ENCODE data around the gene GMEB1.
"Not testable (repeated sequence)": the region's sequence is repeated elsewhere in the genome, so short reads cannot be mapped to it uniquely, and the experiment has no call there.

GMEB1 gene

GRCh38 chr1:28725365-28725764 lies 56.8 kb downstream of the GMEB1 start:
- not testable (repeated sequence) for H4K91ac ChIP-seq (ENCODE audit: low read depth, low read length); H3K4me3 ChIP-seq (ENCODE audit: low read depth, low read length); H3K4me1 ChIP-seq (ENCODE audit: control insufficient read depth in 1 of 2, insufficient read depth in 2 of 2, low read length in 2 of 2); H3K4ac ChIP-seq (ENCODE audit: low read depth, low read length); H3K27ac ChIP-seq (ENCODE audit: low read depth, low read length); H2BK5ac ChIP-seq (ENCODE audit: low read depth, low read length, poor library complexity); H3K27me3 ChIP-seq (ENCODE audit: insufficient read depth, low read length); H3K36me3 ChIP-seq (ENCODE audit: control insufficient read depth in 1 of 2, insufficient read depth in 2 of 2, low read length in 2 of 2); H3K79me1 ChIP-seq (ENCODE audit: low read length); H2AFZ ChIP-seq (ENCODE audit: insufficient read depth, low read length, poor library complexity); H2AK5ac ChIP-seq (ENCODE audit: low read length); H2BK120ac ChIP-seq (ENCODE audit: insufficient read depth, low read length, poor library complexity); H3K9me3 ChIP-seq (ENCODE audit: insufficient read depth, low read depth, low read length); H3K18ac ChIP-seq (ENCODE audit: low read length); DNase-seq; H4K8ac ChIP-seq (ENCODE audit: low read depth, low read length); H3K23ac ChIP-seq (ENCODE audit: low read length); H3K4me2 ChIP-seq (ENCODE audit: low read length); H4K12ac ChIP-seq (ENCODE audit: low read depth, low read length); H3K9ac ChIP-seq (ENCODE audit: low read length); H3K14ac ChIP-seq (ENCODE audit: low read length); H2BK12ac ChIP-seq (ENCODE audit: low read length); H3K79me2 ChIP-seq (ENCODE audit: control insufficient read depth, insufficient read depth, low read length, poor library complexity)
- WGBS (ENCODE audit: extremely low coverage, insufficient coverage, insufficient read length) = no CpG with 5 or more reads among the region's 5 CpGs

- peak overlapping the region; percentile 50 for H4K8ac ChIP-seq (ENCODE audit: low read depth, low read length)
- no peak overlapping the region for H4K12ac ChIP-seq (ENCODE audit: low read depth, low read length)
- peak overlapping the region; percentile 83 for H2BK120ac ChIP-seq (ENCODE audit: insufficient read depth, low read length, poor library complexity)
- no peak overlapping the region for H3K18ac ChIP-seq (ENCODE audit: low read length)
- peaks cover 3% of the 10 kb centered on the region in 2 experiments for H3K4me1 ChIP-seq (ENCODE audit: control insufficient read depth in 1 of 2, insufficient read depth in 2 of 2, low read length in 2 of 2)
- H2BK12ac ChIP-seq (ENCODE audit: low read length) = no peak overlapping the region
- no peaks in the 10 kb centered on the region for H3K27me3 ChIP-seq (ENCODE audit: insufficient read depth, low read length)
- H3K9ac ChIP-seq (ENCODE audit: low read length) = peak overlapping the region; percentile 25
- no CpG with 5 or more reads among the region's 15 CpGs for WGBS (ENCODE audit: extremely low coverage, insufficient coverage, insufficient read length)
- peak overlapping the region; percentile 65 for H4K91ac ChIP-seq (ENCODE audit: low read depth, low read length)
- H3K23ac ChIP-seq (ENCODE audit: low read length) = no peak overlapping the region
- no peaks in the 10 kb centered on the region for H3K9me3 ChIP-seq (ENCODE audit: insufficient read depth, low read depth, low read length)
- H3K27ac ChIP-seq (ENCODE audit: low read depth, low read length) = peak overlapping the region; percentile 93
- peak overlapping the region; percentile 13 for H3K4ac ChIP-seq (ENCODE audit: low read depth, low read length)
- peak overlapping the region; percentile 77 for H3K4me2 ChIP-seq (ENCODE audit: low read length)
- H3K4me3 ChIP-seq (ENCODE audit: low read depth, low read length) = peak overlapping the region; percentile 33
- no peak overlapping the region for H2AK5ac ChIP-seq (ENCODE audit: low read length)
- peak overlapping the region; percentile 21 for H3K14ac ChIP-seq (ENCODE audit: low read length)
- H3K79me1 ChIP-seq (ENCODE audit: low read length) = peaks cover 27% of the 10 kb centered on the region
- peaks cover 10 to 12% of the 10 kb centered on the region in 2 experiments for H3K36me3 ChIP-seq (ENCODE audit: control insufficient read depth in 1 of 2, insufficient read depth in 2 of 2, low read length in 2 of 2)
- peak overlapping the region; percentile 25 for H2AFZ ChIP-seq (ENCODE audit: insufficient read depth, low read length, poor library complexity)
- H2BK5ac ChIP-seq (ENCODE audit: low read depth, low read length, poor library complexity) = peak overlapping the region; percentile 61
- H3K79me2 ChIP-seq (ENCODE audit: control insufficient read depth, insufficient read depth, low read length, poor library complexity) = peaks cover 22% of the 10 kb centered on the region
- DNase-seq = peak; percentile 35 to 70
These were observed 67.4 kb downstream of the GMEB1 start for GRCh38 chr1:28735961-28736449.

GRCh38 chr1:28736450-28737306 lies 68.1 kb downstream of the GMEB1 start, which contains the start of gene YTHDF2:
Gene YTHDF2 (plus strand): TSS chr1:28736940. CDS start chr1:28737121, 181 bp downstream.
- H3K9me3 ChIP-seq (ENCODE audit: insufficient read depth, low read depth, low read length) = no peaks in the 10 kb centered on the region
- H4K12ac ChIP-seq (ENCODE audit: low read depth, low read length) = peak within 1 kb of the TSS; percentile 65
- peaks cover 26% of the 10 kb centered on the region for H3K79me2 ChIP-seq (ENCODE audit: control insufficient read depth, insufficient read depth, low read length, poor library complexity)
- H3K14ac ChIP-seq (ENCODE audit: low read length) = peak within 1 kb of the TSS; percentile 85
- H3K79me1 ChIP-seq (ENCODE audit: low read length) = peaks cover 27% of the 10 kb centered on the region
- H3K36me3 ChIP-seq (ENCODE audit: control insufficient read depth in 1 of 2, insufficient read depth in 2 of 2, low read length in 2 of 2) = peaks cover 15 to 16% of the 10 kb centered on the region in 2 experiments
- H2AK5ac ChIP-seq (ENCODE audit: low read length) = peak within 1 kb of the TSS; percentile 21
- peak within 1 kb of the TSS; percentile 75 for H4K8ac ChIP-seq (ENCODE audit: low read depth, low read length)
- H3K23ac ChIP-seq (ENCODE audit: low read length) = no peak within 1 kb of the TSS
- peak; percentile 96 to 97 for DNase-seq
- H3K27me3 ChIP-seq (ENCODE audit: insufficient read depth, low read length) = no peaks in the 10 kb centered on the region
- H4K91ac ChIP-seq (ENCODE audit: low read depth, low read length) = peak within 1 kb of the TSS; percentile 96
- peak within 1 kb of the TSS; percentile 84 for H2BK5ac ChIP-seq (ENCODE audit: low read depth, low read length, poor library complexity)
- H2AFZ ChIP-seq (ENCODE audit: insufficient read depth, low read length, poor library complexity) = peak within 1 kb of the TSS; percentile 38
- peak within 1 kb of the TSS; percentile 93 for H3K27ac ChIP-seq (ENCODE audit: low read depth, low read length)
- H3K4me2 ChIP-seq (ENCODE audit: low read length) = peak within 1 kb of the TSS; percentile 97
- peak within 1 kb of the TSS; percentile 89 for H3K4ac ChIP-seq (ENCODE audit: low read depth, low read length)
- no peak within 1 kb of the TSS for H2BK12ac ChIP-seq (ENCODE audit: low read length)
- H3K4me3 ChIP-seq (ENCODE audit: low read depth, low read length) = peak within 1 kb of the TSS; percentile 90
- peak within 1 kb of the TSS; percentile 86 for H2BK120ac ChIP-seq (ENCODE audit: insufficient read depth, low read length, poor library complexity)
- peaks cover 3% of the 10 kb centered on the region in 2 experiments for H3K4me1 ChIP-seq (ENCODE audit: control insufficient read depth in 1 of 2, insufficient read depth in 2 of 2, low read length in 2 of 2)
- peak within 1 kb of the TSS; percentile 95 for H3K18ac ChIP-seq (ENCODE audit: low read length)
- WGBS (ENCODE audit: extremely low coverage, insufficient coverage, insufficient read length) = no CpG with 5 or more reads among the region's 92 CpGs
- H3K9ac ChIP-seq (ENCODE audit: low read length) = peak within 1 kb of the TSS; percentile 98

- Histone ChIP-seq H3K9me3 (ENCODE audit: insufficient read depth, low read depth, low read length) (no peaks in the 10 kb centered on the region), H3K79me1 (ENCODE audit: low read length) (peaks cover 27% of the 10 kb centered on the region), H3K4me3 (ENCODE audit: low read depth, low read length) (peak overlapping the region; percentile 90), H3K14ac (ENCODE audit: low read length) (peak overlapping the region; percentile 85), H2BK120ac (ENCODE audit: insufficient read depth, low read length, poor library complexity) (peak overlapping the region; percentile 86), H3K18ac (ENCODE audit: low read length) (peak overlapping the region; percentile 95), H3K4me1 (ENCODE audit: control insufficient read depth in 1 of 2, insufficient read depth in 2 of 2, low read length in 2 of 2) (peaks cover 3% of the 10 kb centered on the region in 2 experiments), H2BK5ac (ENCODE audit: low read depth, low read length, poor library complexity) (peak overlapping the region; percentile 84), H3K36me3 (ENCODE audit: control insufficient read depth in 1 of 2, insufficient read depth in 2 of 2, low read length in 2 of 2) (peaks cover 22% of the 10 kb centered on the region in 2 experiments), H3K27me3 (ENCODE audit: insufficient read depth, low read length) (no peaks in the 10 kb centered on the region), H3K27ac (ENCODE audit: low read depth, low read length) (peak overlapping the region; percentile 93), H4K8ac (ENCODE audit: low read depth, low read length) (peak overlapping the region; percentile 75), H3K9ac (ENCODE audit: low read length) (peak overlapping the region; percentile 98), H4K12ac (ENCODE audit: low read depth, low read length) (peak overlapping the region; percentile 65), H2AK5ac (ENCODE audit: low read length) (peak overlapping the region; percentile 21), H3K4me2 (ENCODE audit: low read length) (peak overlapping the region; percentile 97), H3K79me2 (ENCODE audit: control insufficient read depth, insufficient read depth, low read length, poor library complexity) (peaks cover 26% of the 10 kb centered on the region), H2BK12ac (ENCODE audit: low read length) (no peak overlapping the region), H3K4ac (ENCODE audit: low read depth, low read length) (peak overlapping the region; percentile 89), H3K23ac (ENCODE audit: low read length) (no peak overlapping the region), H2AFZ (ENCODE audit: insufficient read depth, low read length, poor library complexity) (peak overlapping the region; percentile 38), H4K91ac (ENCODE audit: low read depth, low read length) (peak overlapping the region; percentile 96)
- WGBS (ENCODE audit: extremely low coverage, insufficient coverage, insufficient read length) = no CpG with 5 or more reads among the region's 53 CpGs
- DNase-seq = peak; percentile 33 to 54
These were observed 68.9 kb downstream of the GMEB1 start for GRCh38 chr1:28737307-28738132.

Measured in trophoblast cell (in vitro differentiated cells and primary cell).